ENCODE results near the gene ZFHX3.

Gene ZFHX3

GRCh38 chr16:72940886-72941285, 107.0 kb downstream of the ZFHX3 start:
- Histone ChIP-seq H3K4me1 (ENCODE audit: low read length) (no peaks in the 10 kb centered on the region), H4K20me1 (ENCODE audit: insufficient read depth, low read length) (no peaks in the 10 kb centered on the region), H3K79me2 (ENCODE audit: low read length) (no peaks in the 10 kb centered on the region)

GRCh38 chr16:72939247-72939646, 108.7 kb downstream of the ZFHX3 start:
- Histone ChIP-seq H3K4me3 (ENCODE audit: low read length) (no peak overlapping the region), H3K36me3 (replicated peaks; ENCODE audit: low read depth, low read length) (no peaks in the 10 kb centered on the region), H3K4me2 (ENCODE audit: low read length) (no peak overlapping the region), H3K9me3 (ENCODE audit: insufficient read depth, low read length) (no peaks in the 10 kb centered on the region), H4K20me1 (ENCODE audit: insufficient read depth, low read length) (no peaks in the 10 kb centered on the region), H3K9ac (ENCODE audit: low read length) (no peak overlapping the region), H3K4me1 (ENCODE audit: low read length) (no peaks in the 10 kb centered on the region), H3K27ac (ENCODE audit: low read length) (no peak overlapping the region), H3K27me3 (ENCODE audit: low read depth, low read length) (no peaks in the 10 kb centered on the region), H3K79me2 (ENCODE audit: low read length) (no peaks in the 10 kb centered on the region), H2AFZ (ENCODE audit: low read depth, low read length) (no peak overlapping the region)
- TF ChIP-seq EZH2phosphoT487 (IDR thresholded peaks at IDR 0.05; ENCODE audit: low read depth): no peak
- TF ChIP-seq, protein P1, sequence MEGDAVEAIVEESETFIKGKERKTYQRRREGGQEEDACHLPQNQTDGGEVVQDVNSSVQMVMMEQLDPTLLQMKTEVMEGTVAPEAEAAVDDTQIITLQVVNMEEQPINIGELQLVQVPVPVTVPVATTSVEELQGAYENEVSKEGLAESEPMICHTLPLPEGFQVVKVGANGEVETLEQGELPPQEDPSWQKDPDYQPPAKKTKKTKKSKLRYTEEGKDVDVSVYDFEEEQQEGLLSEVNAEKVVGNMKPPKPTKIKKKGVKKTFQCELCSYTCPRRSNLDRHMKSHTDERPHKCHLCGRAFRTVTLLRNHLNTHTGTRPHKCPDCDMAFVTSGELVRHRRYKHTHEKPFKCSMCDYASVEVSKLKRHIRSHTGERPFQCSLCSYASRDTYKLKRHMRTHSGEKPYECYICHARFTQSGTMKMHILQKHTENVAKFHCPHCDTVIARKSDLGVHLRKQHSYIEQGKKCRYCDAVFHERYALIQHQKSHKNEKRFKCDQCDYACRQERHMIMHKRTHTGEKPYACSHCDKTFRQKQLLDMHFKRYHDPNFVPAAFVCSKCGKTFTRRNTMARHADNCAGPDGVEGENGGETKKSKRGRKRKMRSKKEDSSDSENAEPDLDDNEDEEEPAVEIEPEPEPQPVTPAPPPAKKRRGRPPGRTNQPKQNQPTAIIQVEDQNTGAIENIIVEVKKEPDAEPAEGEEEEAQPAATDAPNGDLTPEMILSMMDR (IDR thresholded peaks at IDR 0.05; ENCODE audit: low read depth, low read length): no peak

More at GRCh38 chr16:72940886-72941285, 107.0 kb downstream of the ZFHX3 start:
- H3K9ac ChIP-seq (ENCODE audit: low read length): no peak overlapping the region
- no peaks in the 10 kb centered on the region for H3K9me3 ChIP-seq (ENCODE audit: insufficient read depth, low read length)
- no peak overlapping the region for H3K4me2 ChIP-seq (ENCODE audit: low read length)
- H2AFZ ChIP-seq (ENCODE audit: low read depth, low read length): no peak overlapping the region
- TF ChIP-seq, protein P1 (IDR thresholded peaks at IDR 0.05; ENCODE audit: low read depth, low read length): no peak
- TF ChIP-seq EZH2phosphoT487 (IDR thresholded peaks at IDR 0.05; ENCODE audit: low read depth): no peak
- H3K27me3 ChIP-seq (ENCODE audit: low read depth, low read length): no peaks in the 10 kb centered on the region
- H3K4me3 ChIP-seq (ENCODE audit: low read length): no peak overlapping the region
- H3K36me3 ChIP-seq (replicated peaks; ENCODE audit: low read depth, low read length): no peaks in the 10 kb centered on the region
- H3K27ac ChIP-seq (ENCODE audit: low read length): no peak overlapping the region

GRCh38 chr16:72938795-72939164, 109.1 kb downstream of the ZFHX3 start:
- Histone ChIP-seq H3K4me2 (ENCODE audit: low read length) (no peak overlapping the region), H3K4me3 (ENCODE audit: low read length) (no peak overlapping the region), H3K9ac (ENCODE audit: low read length) (no peak overlapping the region), H3K27ac (ENCODE audit: low read length) (no peak overlapping the region), H4K20me1 (ENCODE audit: insufficient read depth, low read length) (no peaks in the 10 kb centered on the region), H3K36me3 (replicated peaks; ENCODE audit: low read depth, low read length) (no peaks in the 10 kb centered on the region), H3K9me3 (ENCODE audit: insufficient read depth, low read length) (no peaks in the 10 kb centered on the region), H3K79me2 (ENCODE audit: low read length) (no peaks in the 10 kb centered on the region), H3K27me3 (ENCODE audit: low read depth, low read length) (no peaks in the 10 kb centered on the region), H2AFZ (ENCODE audit: low read depth, low read length) (no peak overlapping the region), H3K4me1 (ENCODE audit: low read length) (no peaks in the 10 kb centered on the region)
- TF ChIP-seq, protein P1 (IDR thresholded peaks at IDR 0.05; ENCODE audit: low read depth, low read length): no peak
- no peak for TF ChIP-seq EZH2phosphoT487 (IDR thresholded peaks at IDR 0.05; ENCODE audit: low read depth)

DNA sequence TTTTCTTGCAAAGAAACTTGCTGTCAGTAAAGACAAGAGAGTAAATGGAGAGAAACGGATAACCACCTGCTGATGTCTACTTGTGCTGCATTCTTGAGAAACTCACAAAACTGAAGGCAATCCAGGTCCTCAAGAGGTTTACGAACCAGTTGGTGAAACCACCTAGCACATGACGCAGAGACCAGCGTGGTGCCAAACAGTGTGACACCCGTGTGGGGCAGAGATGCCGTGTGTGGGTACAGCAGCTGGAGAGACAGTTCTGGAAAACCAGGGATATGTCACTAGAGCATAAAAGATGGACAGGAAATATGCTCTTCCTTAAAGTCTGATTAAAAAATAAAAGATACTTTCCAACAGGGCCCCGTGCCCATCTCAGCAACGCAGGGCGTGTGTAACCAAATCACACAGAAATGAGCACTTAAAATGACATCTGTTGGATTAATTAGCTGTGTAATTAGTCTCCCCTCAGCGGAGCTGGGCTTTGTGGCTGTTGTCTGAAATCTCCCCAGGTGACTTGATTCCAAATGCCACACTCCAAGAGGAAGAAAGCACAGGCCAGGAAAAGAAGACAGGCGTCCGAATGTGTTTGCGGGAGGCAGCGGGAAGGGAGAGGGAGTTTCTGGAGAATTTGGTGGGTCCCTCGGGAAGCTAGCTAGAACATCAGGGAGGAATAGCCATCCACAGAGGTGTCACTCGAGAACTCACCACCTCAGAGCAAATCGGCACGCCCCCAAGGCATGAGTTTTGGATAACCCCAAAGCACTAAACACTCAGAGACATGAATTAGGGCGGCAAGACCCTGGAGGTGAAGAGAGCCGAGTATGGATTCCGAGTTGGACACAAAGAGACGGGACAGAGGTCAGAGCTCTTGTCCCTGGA, 109.8 kb downstream of the ZFHX3 start:
- H2AFZ ChIP-seq (ENCODE audit: low read depth, low read length): no peak overlapping the region
- H3K27ac ChIP-seq (ENCODE audit: low read length): no peak overlapping the region
- H3K4me3 ChIP-seq (ENCODE audit: low read length): no peak overlapping the region
- no peak overlapping the region for H3K9ac ChIP-seq (ENCODE audit: low read length)
- H3K36me3 ChIP-seq (replicated peaks; ENCODE audit: low read depth, low read length): no peaks in the 10 kb centered on the region
- no peaks in the 10 kb centered on the region for H3K27me3 ChIP-seq (ENCODE audit: low read depth, low read length)
- no peaks in the 10 kb centered on the region for H3K4me1 ChIP-seq (ENCODE audit: low read length)
- no peaks in the 10 kb centered on the region for H3K9me3 ChIP-seq (ENCODE audit: insufficient read depth, low read length)
- no peaks in the 10 kb centered on the region for H3K79me2 ChIP-seq (ENCODE audit: low read length)
- H4K20me1 ChIP-seq (ENCODE audit: insufficient read depth, low read length): no peaks in the 10 kb centered on the region
- no peak for TF ChIP-seq EZH2phosphoT487 (IDR thresholded peaks at IDR 0.05; ENCODE audit: low read depth)
- TF ChIP-seq, protein P1 (IDR thresholded peaks at IDR 0.05; ENCODE audit: low read depth, low read length): no peak
- H3K4me2 ChIP-seq (ENCODE audit: low read length): no peak overlapping the region
